Tibial nerve (tissue), 4 donors: ENCODE data around the gene ADSS1.

Source experiments
- CTCF ChIP-seq, 5 experiments: fragments of 200-600 bp in 3 of 5; fragments of 450-650 bp in 2 of 5; sonication (generic) in 3 of 5; IDR thresholded peaks; one replicate each; pipeline ENCODE4 v1.5.1; 2016 to 2019; ENCODE audit warnings: antibody characterized with exemption in 5 of 5, mild to moderate bottlenecking in 3 of 5, moderate library complexity in 2 of 5
- EP300 ChIP-seq, 2 donors: sonication (generic); formaldehyde crosslinking; IDR thresholded peaks; one replicate each; pipeline ENCODE4 v1.6.1; 2017; ENCODE audit warnings: antibody characterized with exemption in 2 of 2, mild to moderate bottlenecking in 1 of 2
- POLR2A ChIP-seq, 2 donors: fragments of 450-650 bp; IDR thresholded peaks; one replicate each; pipeline ENCODE4 v1.6.1; 2017; ENCODE audit warnings: antibody characterized with exemption in 2 of 2, mild to moderate bottlenecking in 2 of 2, moderate library complexity in 2 of 2

- TF ChIP-seq CTCF (IDR thresholded peaks at IDR 0.05) = no peak
- no peak for TF ChIP-seq POLR2A (IDR thresholded peaks at IDR 0.05)
- no peak for TF ChIP-seq EP300 (IDR thresholded peaks at IDR 0.05)
Measured at GRCh38 chr14:104701383-104702076, 22.5 kb upstream of the ADSS1 start.
